H1 (cell line): ENCODE results near the gene MRPL42.
A peak's percentile ranks its signal among the peaks of the same experiment; 100 is the strongest.

Experiments
- TF ChIP-seq, protein P1 (sequence below), 3 experiments: IDR thresholded peaks; 1 replicate in 2 of 3; 2 replicates in 1 of 3; pipeline versions ENCODE4 v1.5.1 to v1.6.1; 2011; ENCODE audit warnings: low read length in 3 of 3, mild to moderate bottlenecking in 3 of 3, inconsistent platforms in 2 of 3, low read depth in 1 of 3, moderate library complexity in 1 of 3; ENCODE audit not compliant: insufficient read depth in 1 of 3; ENCODE audit errors: control extremely low read depth in 1 of 3
- TF ChIP-seq, protein P2 (sequence below): IDR thresholded peaks from 2 replicates; pipeline ENCODE4 v1.6.1; 2011; ENCODE audit warnings: low read length, improper control_type of control experiment

DNA sequence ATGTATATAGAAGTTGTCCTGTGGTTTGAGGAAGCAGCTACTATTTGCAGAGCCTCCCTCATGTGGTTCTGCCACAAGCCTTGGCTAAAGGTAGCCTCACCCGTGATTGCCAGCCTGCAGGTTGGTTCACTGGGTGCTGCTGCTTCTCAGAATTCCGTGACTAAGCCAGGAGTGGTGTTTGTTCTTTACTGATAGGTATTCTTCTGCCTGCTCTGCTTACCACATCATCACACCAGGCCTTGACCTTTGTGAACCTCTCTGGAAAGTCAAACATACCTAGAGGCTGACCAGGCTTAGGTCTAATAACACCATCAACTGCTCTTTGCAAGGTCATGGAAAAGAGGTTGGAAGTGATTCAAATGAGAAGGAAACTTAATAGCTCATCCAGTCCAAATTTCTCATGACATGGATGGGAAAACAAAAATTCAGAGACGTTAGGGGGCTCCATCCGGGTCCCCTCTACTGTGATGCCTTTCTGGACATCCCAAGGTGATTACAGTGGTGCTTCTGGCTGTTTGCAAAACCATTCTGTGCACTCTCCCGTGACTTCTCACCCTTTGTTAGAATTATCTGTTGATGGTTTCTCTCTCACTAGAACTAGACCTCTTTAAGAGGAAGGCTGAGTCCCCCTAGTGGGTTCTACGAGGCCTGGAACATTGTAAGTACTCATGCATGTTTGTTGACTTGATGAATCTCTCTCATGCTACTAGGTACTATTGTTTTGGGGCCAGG lies 96.7 kb downstream of the MRPL42 start:
- TF ChIP-seq, protein P1, sequence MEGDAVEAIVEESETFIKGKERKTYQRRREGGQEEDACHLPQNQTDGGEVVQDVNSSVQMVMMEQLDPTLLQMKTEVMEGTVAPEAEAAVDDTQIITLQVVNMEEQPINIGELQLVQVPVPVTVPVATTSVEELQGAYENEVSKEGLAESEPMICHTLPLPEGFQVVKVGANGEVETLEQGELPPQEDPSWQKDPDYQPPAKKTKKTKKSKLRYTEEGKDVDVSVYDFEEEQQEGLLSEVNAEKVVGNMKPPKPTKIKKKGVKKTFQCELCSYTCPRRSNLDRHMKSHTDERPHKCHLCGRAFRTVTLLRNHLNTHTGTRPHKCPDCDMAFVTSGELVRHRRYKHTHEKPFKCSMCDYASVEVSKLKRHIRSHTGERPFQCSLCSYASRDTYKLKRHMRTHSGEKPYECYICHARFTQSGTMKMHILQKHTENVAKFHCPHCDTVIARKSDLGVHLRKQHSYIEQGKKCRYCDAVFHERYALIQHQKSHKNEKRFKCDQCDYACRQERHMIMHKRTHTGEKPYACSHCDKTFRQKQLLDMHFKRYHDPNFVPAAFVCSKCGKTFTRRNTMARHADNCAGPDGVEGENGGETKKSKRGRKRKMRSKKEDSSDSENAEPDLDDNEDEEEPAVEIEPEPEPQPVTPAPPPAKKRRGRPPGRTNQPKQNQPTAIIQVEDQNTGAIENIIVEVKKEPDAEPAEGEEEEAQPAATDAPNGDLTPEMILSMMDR (IDR thresholded peaks at IDR 0.05; ENCODE audit: control extremely low read depth in 1 of 3, insufficient read depth in 1 of 3, low read depth in 1 of 3, low read length in 3 of 3) = peak in 2 of 3 experiments; percentile 30 to 32; a peak in 2 of 4 replicates
- TF ChIP-seq, protein P2, sequence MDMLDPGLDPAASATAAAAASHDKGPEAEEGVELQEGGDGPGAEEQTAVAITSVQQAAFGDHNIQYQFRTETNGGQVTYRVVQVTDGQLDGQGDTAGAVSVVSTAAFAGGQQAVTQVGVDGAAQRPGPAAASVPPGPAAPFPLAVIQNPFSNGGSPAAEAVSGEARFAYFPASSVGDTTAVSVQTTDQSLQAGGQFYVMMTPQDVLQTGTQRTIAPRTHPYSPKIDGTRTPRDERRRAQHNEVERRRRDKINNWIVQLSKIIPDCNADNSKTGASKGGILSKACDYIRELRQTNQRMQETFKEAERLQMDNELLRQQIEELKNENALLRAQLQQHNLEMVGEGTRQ = no peak
